Omental fat pad (tissue), 4 donors: Measurements from ENCODE around the gene ITGA3. TPM values are rescaled to one million over a fixed set of nuclear protein-coding genes. Genes with fewer than 3 reads are reported as not detected.

Experiments used
- ATAC-seq: fragments of 150-250 bp; one replicate; pipeline ENCODE4 v1.9.1; 2016; ENCODE audit warnings: mild to moderate bottlenecking, moderate library complexity; ENCODE audit not compliant: low FRiP score
- DNase-seq: peaks from one replicate; pipeline ENCODE4 v3.0.0-alpha.2; 2019; ENCODE audit warnings: low spot score
- total RNA-seq, 4 donors: library from RNA; depleted of rRNA; stranded (reverse); fragments of >200 nt; gene quantifications; one replicate each; pipeline ENCODE4 v1.1.0, GENCODE V29; 2016
- TF ChIP-seq, protein P1 (sequence below), 3 donors: fragments of 450-650 bp; IDR thresholded peaks; one replicate each; pipeline ENCODE4 v1.5.1; 2016 to 2017; ENCODE audit warnings: antibody characterized with exemption in 3 of 3, mild to moderate bottlenecking in 3 of 3, moderate library complexity in 2 of 3

Gene ITGA3
- total RNA-seq, 4 donors from 2014 or later = 28.5 to 99.8 (median 41.2) TPM

DNA sequence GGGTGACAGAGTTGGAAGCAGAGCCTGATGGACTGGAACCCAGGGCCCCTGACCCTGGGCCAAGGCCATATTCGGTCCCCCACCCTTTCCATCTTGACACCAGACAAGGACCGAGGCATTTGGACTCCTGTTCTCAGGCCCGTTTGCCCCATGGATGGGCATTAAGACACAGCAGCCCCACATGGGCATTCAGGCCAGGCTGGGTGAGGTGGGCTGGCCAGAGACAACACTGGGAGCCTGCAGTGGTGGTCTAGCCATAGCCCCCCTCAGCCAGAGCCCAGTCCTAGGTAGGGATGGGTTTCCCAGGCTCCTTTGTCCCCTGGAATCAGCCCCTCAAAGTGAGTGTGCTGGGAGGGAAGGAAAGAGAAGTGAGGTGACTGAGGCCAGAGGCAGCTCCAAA is 40.8 kb downstream of the ITGA3 start:
- TF ChIP-seq, protein P1, sequence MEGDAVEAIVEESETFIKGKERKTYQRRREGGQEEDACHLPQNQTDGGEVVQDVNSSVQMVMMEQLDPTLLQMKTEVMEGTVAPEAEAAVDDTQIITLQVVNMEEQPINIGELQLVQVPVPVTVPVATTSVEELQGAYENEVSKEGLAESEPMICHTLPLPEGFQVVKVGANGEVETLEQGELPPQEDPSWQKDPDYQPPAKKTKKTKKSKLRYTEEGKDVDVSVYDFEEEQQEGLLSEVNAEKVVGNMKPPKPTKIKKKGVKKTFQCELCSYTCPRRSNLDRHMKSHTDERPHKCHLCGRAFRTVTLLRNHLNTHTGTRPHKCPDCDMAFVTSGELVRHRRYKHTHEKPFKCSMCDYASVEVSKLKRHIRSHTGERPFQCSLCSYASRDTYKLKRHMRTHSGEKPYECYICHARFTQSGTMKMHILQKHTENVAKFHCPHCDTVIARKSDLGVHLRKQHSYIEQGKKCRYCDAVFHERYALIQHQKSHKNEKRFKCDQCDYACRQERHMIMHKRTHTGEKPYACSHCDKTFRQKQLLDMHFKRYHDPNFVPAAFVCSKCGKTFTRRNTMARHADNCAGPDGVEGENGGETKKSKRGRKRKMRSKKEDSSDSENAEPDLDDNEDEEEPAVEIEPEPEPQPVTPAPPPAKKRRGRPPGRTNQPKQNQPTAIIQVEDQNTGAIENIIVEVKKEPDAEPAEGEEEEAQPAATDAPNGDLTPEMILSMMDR (IDR thresholded peaks at IDR 0.05) = no peak
- DNase-seq (no peak), ATAC-seq (no peak)

DNA sequence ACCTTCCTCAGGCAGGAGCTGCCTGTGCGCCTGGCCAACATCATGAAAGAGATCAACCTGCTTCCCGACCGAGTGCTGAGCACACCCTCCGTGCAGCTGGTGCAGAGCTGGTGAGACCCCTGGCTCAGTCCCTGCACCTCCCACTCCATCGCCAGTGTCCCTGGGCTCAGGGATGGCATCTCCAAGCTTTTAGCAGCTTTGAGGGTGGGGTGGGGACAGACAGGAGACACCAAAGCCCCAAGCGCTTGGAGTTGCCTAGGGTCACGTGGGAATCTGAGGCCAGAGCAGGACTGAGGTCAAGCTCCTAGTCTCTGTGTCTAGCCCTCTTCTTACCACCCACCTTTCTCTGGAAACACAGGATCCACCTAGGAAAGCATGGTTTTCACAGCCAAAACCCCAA is 41.5 kb downstream of the ITGA3 start:
- TF ChIP-seq, protein P1 (IDR thresholded peaks at IDR 0.05) = no peak
- DNase-seq (no peak), ATAC-seq (no peak)

DNA sequence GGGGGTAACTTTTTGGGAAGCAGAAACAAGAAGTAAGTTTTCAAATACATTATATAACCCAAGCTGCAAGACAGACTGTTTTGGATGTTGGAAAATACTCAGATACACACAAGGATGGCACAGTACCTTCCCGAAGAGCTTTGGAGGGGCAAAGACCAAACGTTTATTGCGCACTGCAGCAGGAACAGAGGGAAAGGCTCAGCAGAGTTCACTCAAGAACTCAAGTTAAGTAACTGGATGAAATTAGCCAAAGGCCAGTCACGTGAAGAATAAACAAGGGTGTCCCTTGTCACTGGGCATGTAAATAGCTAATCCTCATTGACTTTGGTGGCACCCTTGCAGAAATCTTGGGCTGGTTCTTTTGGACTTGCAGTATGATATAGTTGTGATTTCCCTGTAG is 42.0 kb downstream of the ITGA3 start:
- ATAC-seq = no peak
- TF ChIP-seq, protein P1 (IDR thresholded peaks at IDR 0.05) = no peak
- DNase-seq = no peak

DNA sequence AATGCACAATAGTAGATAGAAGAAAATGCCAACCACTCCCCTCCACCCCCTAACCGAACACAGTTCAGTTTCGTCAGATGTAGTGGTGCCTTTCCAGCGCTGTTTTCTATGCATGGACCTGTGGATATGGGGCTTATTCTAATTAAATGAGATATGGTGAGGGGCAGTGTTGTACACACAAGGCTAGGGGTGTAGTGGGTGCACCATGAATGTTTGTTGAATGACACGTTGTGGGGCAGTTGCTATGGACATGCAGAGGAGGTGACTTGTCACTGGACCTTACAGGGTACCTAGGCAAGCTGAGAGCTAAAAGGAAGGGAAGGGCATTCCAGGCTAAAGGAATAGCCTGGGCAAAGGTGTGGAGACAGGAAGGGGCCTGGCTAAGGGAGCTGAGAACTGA is 42.7 kb downstream of the ITGA3 start:
- DNase-seq (no peak), ATAC-seq (no peak)
- TF ChIP-seq, protein P1 (IDR thresholded peaks at IDR 0.05) = no peak

DNA sequence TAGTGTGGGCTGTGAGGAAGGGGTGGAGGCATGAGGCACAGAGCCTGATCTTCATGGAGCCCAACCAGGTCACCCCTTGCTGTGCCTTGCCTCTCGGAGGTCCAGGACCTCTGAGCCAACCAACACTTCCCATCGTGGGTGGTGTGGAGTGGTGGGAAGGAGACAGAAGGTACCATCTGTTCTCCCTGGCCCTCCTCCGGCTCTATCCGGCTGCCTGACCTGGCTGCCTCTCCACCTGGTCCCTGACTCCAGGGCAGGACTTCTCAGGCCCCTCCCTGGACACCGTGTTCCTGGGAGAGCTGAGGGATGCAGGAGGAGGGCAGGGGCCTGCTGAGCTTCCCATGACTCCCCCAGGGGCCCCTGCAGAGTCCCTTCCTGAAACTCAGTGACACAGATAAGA is 43.1 kb downstream of the ITGA3 start:
- DNase-seq (no peak), ATAC-seq (no peak)
- TF ChIP-seq, protein P1 (IDR thresholded peaks at IDR 0.05) = no peak

DNA sequence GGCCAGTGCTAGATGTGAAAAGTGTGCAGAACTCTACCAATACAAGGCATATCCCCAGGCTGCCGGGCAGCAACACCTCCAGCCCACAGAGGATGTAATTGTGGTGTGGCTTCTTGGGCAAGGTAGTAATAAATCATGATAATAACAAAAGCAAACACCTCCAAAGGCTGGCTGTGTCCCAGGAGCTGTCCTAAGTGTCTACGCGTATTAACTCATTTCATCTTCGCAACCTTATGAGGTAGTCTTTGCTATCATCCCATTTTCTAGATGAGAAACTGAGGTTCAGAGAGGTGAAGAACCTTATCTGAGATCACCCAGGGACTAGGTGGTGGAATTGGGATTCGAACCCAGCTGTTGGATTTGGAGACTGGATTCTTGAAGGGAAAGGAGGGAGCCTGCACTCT is 44.6 kb downstream of the ITGA3 start:
- DNase-seq (no peak), ATAC-seq (no peak)
- TF ChIP-seq, protein P1 (IDR thresholded peaks at IDR 0.05) = no peak

DNA sequence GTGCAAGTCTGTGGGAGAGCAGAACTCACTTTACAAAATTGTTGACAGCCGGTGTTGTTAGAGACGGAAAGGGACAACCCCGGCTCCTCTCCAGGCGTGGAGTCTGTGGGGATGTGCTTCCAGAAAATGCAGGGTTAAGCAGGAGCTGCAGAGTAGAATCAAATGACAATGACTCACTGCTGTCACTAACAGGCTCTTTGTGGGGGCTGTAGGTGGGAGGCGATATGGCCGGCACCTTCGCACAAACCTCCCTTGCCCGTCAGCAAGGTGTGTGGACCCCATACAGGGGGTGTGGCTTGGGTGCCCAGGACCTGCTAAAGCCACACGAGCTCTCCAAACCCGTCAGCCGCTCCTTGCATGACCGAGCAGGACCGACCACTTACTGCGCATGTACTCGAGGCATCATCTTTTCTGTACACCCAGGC is 45.0 kb downstream of the ITGA3 start:
- ATAC-seq = peak; percentile 41
- no peak for DNase-seq
- TF ChIP-seq, protein P1 (IDR thresholded peaks at IDR 0.05) = no peak
